ENCODE results near the gene CHURC1. TPM values are rescaled to one million over a fixed set of nuclear protein-coding genes. Genes with fewer than 3 reads are reported as not detected.

CHURC1 gene
- total RNA-seq, 4 donors from 2014 or later: 35.1 to 121 (median 62.4) TPM

DNA sequence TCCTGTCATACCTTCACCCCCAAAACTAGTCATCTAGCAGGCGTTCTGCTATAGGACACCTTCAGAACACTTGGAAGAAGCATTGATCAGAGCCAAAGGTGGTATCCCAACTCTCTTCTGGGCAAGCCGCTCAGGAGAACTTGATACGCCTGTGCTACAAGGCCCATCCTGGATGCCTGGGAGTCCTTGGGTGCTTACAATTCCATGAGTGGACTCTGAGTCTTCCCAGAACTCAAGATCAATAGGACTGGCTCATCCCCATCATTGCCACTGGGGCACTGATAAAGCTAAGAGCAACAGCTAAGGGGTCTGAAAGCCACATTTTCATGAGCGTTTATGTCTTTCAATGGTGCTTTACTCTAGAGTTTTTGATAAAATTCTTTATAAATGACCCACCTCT is 36.4 kb upstream of the CHURC1 start:
- H3K4me3 ChIP-seq: no peak overlapping the region
- TF ChIP-seq, protein P1, sequence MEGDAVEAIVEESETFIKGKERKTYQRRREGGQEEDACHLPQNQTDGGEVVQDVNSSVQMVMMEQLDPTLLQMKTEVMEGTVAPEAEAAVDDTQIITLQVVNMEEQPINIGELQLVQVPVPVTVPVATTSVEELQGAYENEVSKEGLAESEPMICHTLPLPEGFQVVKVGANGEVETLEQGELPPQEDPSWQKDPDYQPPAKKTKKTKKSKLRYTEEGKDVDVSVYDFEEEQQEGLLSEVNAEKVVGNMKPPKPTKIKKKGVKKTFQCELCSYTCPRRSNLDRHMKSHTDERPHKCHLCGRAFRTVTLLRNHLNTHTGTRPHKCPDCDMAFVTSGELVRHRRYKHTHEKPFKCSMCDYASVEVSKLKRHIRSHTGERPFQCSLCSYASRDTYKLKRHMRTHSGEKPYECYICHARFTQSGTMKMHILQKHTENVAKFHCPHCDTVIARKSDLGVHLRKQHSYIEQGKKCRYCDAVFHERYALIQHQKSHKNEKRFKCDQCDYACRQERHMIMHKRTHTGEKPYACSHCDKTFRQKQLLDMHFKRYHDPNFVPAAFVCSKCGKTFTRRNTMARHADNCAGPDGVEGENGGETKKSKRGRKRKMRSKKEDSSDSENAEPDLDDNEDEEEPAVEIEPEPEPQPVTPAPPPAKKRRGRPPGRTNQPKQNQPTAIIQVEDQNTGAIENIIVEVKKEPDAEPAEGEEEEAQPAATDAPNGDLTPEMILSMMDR (IDR thresholded peaks at IDR 0.05): no peak
- TF ChIP-seq POLR2A (IDR thresholded peaks at IDR 0.05): no peak
- H3K36me3 ChIP-seq: no peaks in the 10 kb centered on the region
- H3K9me3 ChIP-seq: no peaks in the 10 kb centered on the region
- no peak for DNase-seq
- intact Hi-C loops (cut with DNase I; ENCODE audit: low total_unique reads): no loop called here
- no peak overlapping the region for H3K27ac ChIP-seq
- no peaks in the 10 kb centered on the region for H3K4me1 ChIP-seq
- no peaks in the 10 kb centered on the region for H3K27me3 ChIP-seq

DNA sequence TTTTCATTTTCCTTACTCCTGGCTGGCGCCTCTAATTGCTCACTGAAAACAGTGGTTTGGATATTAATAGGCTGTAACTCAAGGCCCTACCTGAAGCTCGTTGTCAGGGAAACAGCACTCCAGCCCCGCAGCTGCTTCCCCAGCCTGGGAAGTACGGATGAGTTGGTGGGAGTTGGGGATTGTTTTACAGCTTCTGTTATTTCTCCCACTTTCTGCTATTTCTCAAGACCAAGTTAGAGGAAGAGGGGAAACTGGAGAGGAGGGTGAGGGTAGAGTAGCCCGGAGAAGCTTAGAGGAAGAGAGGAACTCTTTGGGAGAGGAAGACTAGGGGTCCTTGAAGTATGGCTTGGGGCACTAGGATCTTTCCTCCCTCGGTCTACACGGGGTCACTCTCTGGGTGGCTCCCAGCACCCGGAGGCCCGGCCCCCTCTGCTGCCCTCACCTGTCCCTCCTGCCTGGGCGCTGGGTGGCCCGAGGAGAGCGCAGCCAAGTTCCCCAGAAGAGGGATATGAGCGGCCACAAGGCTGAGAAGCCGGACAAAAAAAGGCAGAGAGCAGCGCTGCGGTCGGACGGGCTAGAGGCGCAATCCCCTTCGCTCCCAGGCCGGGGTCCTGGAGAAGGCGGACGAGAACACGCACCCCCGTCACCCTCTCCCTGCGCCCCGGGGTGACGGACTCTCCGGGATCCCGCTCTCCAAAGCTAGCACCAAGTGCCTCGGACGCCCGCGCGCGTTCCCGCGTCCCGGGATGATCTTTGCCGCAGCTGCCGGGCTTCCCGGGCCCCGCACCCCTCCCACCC is 35.2 kb upstream of the CHURC1 start:
- no peaks in the 10 kb centered on the region for H3K9me3 ChIP-seq
- DNase-seq: no peak
- no peaks in the 10 kb centered on the region for H3K4me1 ChIP-seq
- H3K27me3 ChIP-seq: no peaks in the 10 kb centered on the region
- no peaks in the 10 kb centered on the region for H3K36me3 ChIP-seq
- peak overlapping the region; percentile 30 to 37 for H3K4me3 ChIP-seq
- intact Hi-C loops (cut with DNase I; ENCODE audit: low total_unique reads): no loop called here
- TF ChIP-seq, protein P1 (IDR thresholded peaks at IDR 0.05): no peak
- TF ChIP-seq POLR2A (IDR thresholded peaks at IDR 0.05): no peak
- H3K27ac ChIP-seq: no peak overlapping the region

DNA sequence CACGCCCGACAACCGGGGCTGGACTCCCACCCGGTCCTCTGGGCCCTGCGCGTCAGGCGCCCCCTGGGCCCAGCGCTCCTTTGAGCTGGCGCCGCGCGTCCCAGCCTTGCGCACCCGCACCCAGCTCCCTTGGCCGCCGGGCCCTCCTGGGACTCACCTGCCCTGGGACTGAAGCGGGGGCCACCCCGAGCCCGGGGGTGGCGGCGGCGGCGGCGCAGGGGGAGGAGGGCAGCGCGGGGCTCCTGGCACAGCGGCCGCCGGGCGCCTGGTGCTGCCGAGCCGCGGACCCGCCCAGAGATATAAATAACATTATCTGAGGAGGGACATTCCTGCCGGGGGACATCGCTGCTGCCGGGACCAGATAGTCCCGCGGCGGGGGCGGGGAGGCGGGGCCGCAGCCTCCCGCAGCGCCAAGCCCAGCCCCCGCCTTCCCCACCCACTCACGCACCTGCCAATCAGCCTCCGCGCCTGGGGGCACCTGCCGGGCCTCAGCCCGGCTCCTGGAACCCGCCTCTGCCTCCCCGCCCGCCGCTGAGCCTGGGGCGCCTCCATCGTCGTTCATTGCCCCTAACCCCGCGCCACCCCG is 34.5 kb upstream of the CHURC1 start, which contains the start of gene SPTB:
TSS of gene SPTB (minus strand) at position 273 of the 586 bp plus-strand sequence. CDS start 56,813 bp downstream, outside the sequence.
- H3K36me3 ChIP-seq: no peaks in the 10 kb centered on the region
- H3K4me3 ChIP-seq: peak within 1 kb of the TSS; percentile 30 to 37
- no peaks in the 10 kb centered on the region for H3K9me3 ChIP-seq
- DNase-seq: peak; percentile 16 to 17
- no peak within 1 kb of the TSS for H3K27ac ChIP-seq
- no peaks in the 10 kb centered on the region for H3K4me1 ChIP-seq
- intact Hi-C loops (cut with DNase I; ENCODE audit: low total_unique reads): no loop called here
- TF ChIP-seq POLR2A (IDR thresholded peaks at IDR 0.05): no peak
- no peaks in the 10 kb centered on the region for H3K27me3 ChIP-seq

DNA sequence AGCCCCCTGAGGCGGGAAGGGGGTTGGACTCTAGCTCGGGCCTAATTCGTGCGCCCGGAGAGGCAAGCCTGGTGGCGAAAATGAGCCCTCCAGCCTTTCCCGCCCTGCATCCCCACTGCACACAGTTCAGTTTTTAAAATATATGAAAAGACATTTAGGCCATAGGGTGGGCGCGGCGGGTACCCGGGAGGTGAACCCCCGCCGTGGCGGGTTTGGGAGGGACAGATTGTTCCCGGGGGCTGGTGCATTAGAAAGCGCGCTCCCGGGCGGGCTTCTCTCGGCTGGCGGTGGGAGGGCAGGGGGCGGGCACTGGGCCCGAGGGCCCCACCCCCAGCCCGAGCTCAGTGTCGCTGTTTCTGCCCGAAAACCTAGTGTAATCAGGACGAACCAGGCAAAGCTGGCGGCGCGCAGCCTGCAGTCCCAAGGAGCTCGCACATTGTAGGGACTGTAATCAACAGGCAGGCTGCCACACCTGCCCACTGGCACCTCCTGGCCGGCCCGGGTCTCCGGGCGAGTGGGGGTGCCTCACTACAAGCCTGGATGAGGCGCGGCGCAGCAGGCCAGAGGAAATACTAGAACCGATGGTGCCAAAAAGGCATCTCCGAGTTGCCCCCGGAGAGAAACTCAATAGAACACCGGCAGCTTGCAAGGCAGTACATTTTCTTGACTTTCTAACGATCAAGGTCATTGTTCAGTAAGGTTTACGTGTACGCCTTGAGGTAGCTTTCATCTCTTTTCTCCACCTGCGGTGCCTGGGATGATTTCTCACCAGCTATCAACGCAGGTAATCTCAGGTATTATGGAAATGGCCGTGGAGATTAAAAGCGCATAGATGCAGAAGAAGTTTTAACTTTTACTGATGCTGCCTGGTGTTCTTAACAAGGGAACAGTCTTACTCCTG is 33.8 kb upstream of the CHURC1 start:
- TF ChIP-seq POLR2A (IDR thresholded peaks at IDR 0.05): no peak
- Histone ChIP-seq H3K4me1 (no peaks in the 10 kb centered on the region), H3K27me3 (no peaks in the 10 kb centered on the region), H3K36me3 (no peaks in the 10 kb centered on the region), H3K9me3 (no peaks in the 10 kb centered on the region), H3K27ac (no peak overlapping the region), H3K4me3 (peak overlapping the region; percentile 30 to 37)
- intact Hi-C loops (cut with DNase I; ENCODE audit: low total_unique reads): no loop called here
- peak; percentile 24 to 26 for DNase-seq

DNA sequence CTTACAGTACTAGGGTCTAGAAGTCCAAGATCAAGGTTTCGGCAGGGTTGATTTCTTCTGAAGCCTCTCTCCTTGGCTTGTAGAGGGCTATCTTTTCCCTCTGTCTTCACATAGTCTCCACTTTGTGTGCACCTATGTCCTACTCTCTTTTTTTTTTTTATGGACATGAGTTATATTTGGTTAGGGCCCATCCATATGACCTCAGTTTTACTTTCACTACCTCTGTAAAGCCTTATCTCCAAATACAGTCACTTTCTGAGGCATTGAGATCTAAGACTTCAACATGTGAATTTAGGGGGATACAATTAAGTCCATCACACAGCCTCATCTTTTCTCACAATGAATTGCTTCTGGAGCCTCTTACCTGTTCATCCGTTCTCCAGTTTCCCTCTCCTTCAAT is 28.7 kb upstream of the CHURC1 start:
- no peak overlapping the region for H3K4me3 ChIP-seq
- intact Hi-C loops (cut with DNase I; ENCODE audit: low total_unique reads): no loop called here
- DNase-seq: no peak
- H3K9me3 ChIP-seq: no peaks in the 10 kb centered on the region
- TF ChIP-seq, protein P1 (IDR thresholded peaks at IDR 0.05): no peak
- no peak for TF ChIP-seq POLR2A (IDR thresholded peaks at IDR 0.05)
- no peak overlapping the region for H3K27ac ChIP-seq
- H3K36me3 ChIP-seq: no peaks in the 10 kb centered on the region
- H3K4me1 ChIP-seq: no peaks in the 10 kb centered on the region
- H3K27me3 ChIP-seq: no peaks in the 10 kb centered on the region

Measured in uterus (tissue), 4 donors.